HCT116 (cell line): ENCODE data around the gene NALF2. TPM values are rescaled to one million over a fixed set of nuclear protein-coding genes. Genes with fewer than 3 reads are reported as not detected.

Experiments used
- ATAC-seq: fragments of 200-7000 bp; cut with Tn5 transposase; 2 replicates; pipeline ENCODE4 v1.9.1; 2020; ENCODE audit warnings: mild to moderate bottlenecking, moderate library complexity
- BruUV-seq: library from RNA; stranded (reverse); fragments of 400-500 nt; replicated peaks from 2 replicates; lab custom pipeline; 2021; lab: Mats Ljungman, UMichigan
- CTCF ChIA-PET: fragments of 300-600 bp; sonication (Branson Sonifier 250); formaldehyde crosslinking; loops from one replicate; lab custom pipeline; 2021; ENCODE audit warnings: antibody characterized with exemption; lab: Charles Lee
- POLR2A ChIA-PET: fragments of 300-600, 350-600 bp; sonication (Branson Sonifier 250); formaldehyde crosslinking; loops from one replicate; lab custom pipeline; 2021; ENCODE audit warnings: antibody characterized with exemption; lab: Charles Lee
- RAD21 ChIA-PET, 2 experiments: fragments of 300-600 bp; sonication (Branson Sonifier 250); formaldehyde crosslinking; loops; one replicate each; lab custom pipeline; 2023; ENCODE audit warnings: low total read pairs in 2 of 2; ENCODE audit not compliant: uncharacterized antibody in 2 of 2, unreplicated experiment in 2 of 2, low non-redundant PET in 1 of 2; lab: Charles Lee
- DNase-seq: peaks from one replicate; pipeline ENCODE4 v3.0.0-alpha.2; 2010; ENCODE audit warnings: low read depth, low spot score
- H2AFZ ChIP-seq: fragments of 200-600 bp; shearing (Covaris generic), sonication (generic); 2 replicates; pipeline ENCODE4 v1.6.1; 2017; ENCODE audit warnings: low read depth, mixed run types, mixed read lengths, antibody characterized with exemption, low read length; ENCODE audit not compliant: poor library complexity, severe bottlenecking
- H3K27ac ChIP-seq: 2 replicates; pipeline ENCODE4 v1.5.1; 2012; ENCODE audit warnings: low read depth, low read length
- H3K27me3 ChIP-seq: fragments of 200-600 bp; sonication (generic); 2 replicates; pipeline ENCODE4 v1.6.1; 2016; ENCODE audit warnings: mixed run types, low read length, mixed read lengths; ENCODE audit not compliant: insufficient read depth
- H3K36me3 ChIP-seq, 2 experiments: fragments of 200-500 bp in 1 of 2; fragments of 200-600 bp in 1 of 2; sonication (Bioruptor generic) in 1 of 2; sonication (generic) in 1 of 2; 2 replicates each; pipeline versions ENCODE4 v1.5.1 to v1.6.1; 2014 to 2016; ENCODE audit warnings: low read length in 2 of 2, inconsistent platforms in 1 of 2, mixed read lengths in 1 of 2, mixed run types in 1 of 2; ENCODE audit not compliant: insufficient read depth in 2 of 2, control insufficient read depth in 1 of 2
- H3K4me1 ChIP-seq, 2 experiments: fragments of 200-600 bp in 1 of 2; sonication (generic) in 1 of 2; 2 replicates each; pipeline versions ENCODE4 v1.5.1 to v1.6.1; 2012 to 2017; ENCODE audit warnings: low read length in 2 of 2, inconsistent platforms in 1 of 2, mild to moderate bottlenecking in 1 of 2, mixed read lengths in 1 of 2, mixed run types in 1 of 2, moderate library complexity in 1 of 2; ENCODE audit not compliant: insufficient read depth in 2 of 2, control insufficient read depth in 1 of 2
- H3K4me2 ChIP-seq: fragments of 200-600 bp; sonication (generic); 2 replicates; pipeline ENCODE4 v1.6.1; 2017; ENCODE audit warnings: mixed run types, low read length, mixed read lengths
- H3K4me3 ChIP-seq, 2 experiments: fragments of 200-600 bp in 1 of 2; sonication (generic) in 1 of 2; replicated peaks in 1 of 2; 2 replicates each; pipeline ENCODE4 v1.5.1; 2011 to 2016; ENCODE audit warnings: low read length in 2 of 2, control low read depth in 1 of 2, low read depth in 1 of 2, mild to moderate bottlenecking in 1 of 2, mixed read lengths in 1 of 2, mixed run types in 1 of 2
- H3K79me2 ChIP-seq: fragments of 200-600 bp; sonication (generic); 2 replicates; pipeline ENCODE4 v1.6.1; 2017; ENCODE audit warnings: mild to moderate bottlenecking, mixed run types, low read length, moderate library complexity, mixed read lengths; ENCODE audit not compliant: insufficient read depth
- H3K9ac ChIP-seq: fragments of 200-600 bp; sonication (generic); 2 replicates; pipeline ENCODE4 v1.6.1; 2016; ENCODE audit warnings: low read length, mixed read lengths
- H3K9me2 ChIP-seq: fragments of 200-600 bp; sonication (generic), shearing (Covaris generic); 2 replicates; pipeline ENCODE4 v1.6.1; 2017; ENCODE audit warnings: mixed run types, mild to moderate bottlenecking, moderate library complexity; ENCODE audit not compliant: insufficient read depth
- H3K9me3 ChIP-seq, 2 experiments: fragments of 200-500 bp in 1 of 2; fragments of 200-600 bp in 1 of 2; sonication (Bioruptor generic) in 1 of 2; sonication (generic) in 1 of 2; 2 replicates each; pipeline ENCODE4 v1.6.1; 2014 to 2017; ENCODE audit warnings: low read length in 2 of 2, mixed read lengths in 2 of 2, inconsistent platforms in 1 of 2, low read depth in 1 of 2, mild to moderate bottlenecking in 1 of 2, mixed run types in 1 of 2, moderate library complexity in 1 of 2; ENCODE audit not compliant: control insufficient read depth in 1 of 2, insufficient read depth in 1 of 2
- H4K20me1 ChIP-seq: fragments of 200-600 bp; sonication (generic), shearing (Covaris generic); 2 replicates; pipeline ENCODE4 v1.6.1; 2017; ENCODE audit warnings: mixed run types, mild to moderate bottlenecking, moderate library complexity; ENCODE audit not compliant: insufficient read depth
- EZH2 ChIP-seq: fragments of 200-600 bp; sonication (generic); IDR thresholded peaks from 2 replicates; pipeline ENCODE4 v1.6.1; 2017; ENCODE audit warnings: antibody characterized with exemption, mixed run types
- MAX ChIP-seq: IDR thresholded peaks from 2 replicates; pipeline ENCODE4 v1.6.1; 2012
- POLR2AphosphoS5 ChIP-seq: IDR thresholded peaks from 2 replicates; pipeline ENCODE4 v1.6.1; 2011; ENCODE audit warnings: mild to moderate bottlenecking, low read depth, low read length, moderate library complexity
- YY1 ChIP-seq: IDR thresholded peaks from 2 replicates; pipeline ENCODE4 v1.6.1; 2011; ENCODE audit warnings: low read length, low read depth, moderate library complexity, mild to moderate bottlenecking; ENCODE audit not compliant: insufficient replicate concordance; ENCODE audit errors: extremely low read depth
- intact Hi-C: fragments of 100-400 bp; cut with micrococcal nuclease; formaldehyde crosslinking; loops from 2 replicates; pipeline ENCODE4 v1.10.0; 2022
- total RNA-seq: library from RNA; stranded (reverse); gene quantifications from one replicate; pipeline ENCODE4 v1.2.1, GENCODE V29; 2021; ENCODE audit not compliant: unreplicated experiment

Gene NALF2
- total RNA-seq, 1 experiment from 2014 or later = 8.7 TPM

GRCh38 chrX:69541956-69542355, 37.8 kb downstream of the NALF2 start:
- Histone ChIP-seq H3K4me1 (peaks cover 0 to 4% of the 10 kb centered on the region in 2 experiments; a peak in 1 of 4 replicates), H3K9ac (no peak overlapping the region), H3K79me2 (no peaks in the 10 kb centered on the region), H3K9me2 (no peaks in the 10 kb centered on the region), H3K27ac (no peak overlapping the region), H3K27me3 (no peaks in the 10 kb centered on the region), H3K9me3 (no peaks in the 10 kb centered on the region), H4K20me1 (no peaks in the 10 kb centered on the region), H3K4me2 (no peak overlapping the region), H2AFZ (no peak overlapping the region), H3K36me3 (no peaks in the 10 kb centered on the region), H3K4me3 (no peak overlapping the region)
- no peak for DNase-seq
- CTCF ChIA-PET = no interaction called here
- BruUV-seq = no TSS peak
- TF ChIP-seq YY1 = no peak
- no peak for TF ChIP-seq EZH2
- intact Hi-C loops = no loop called here
- ATAC-seq = no peak
- POLR2A ChIA-PET = no interaction called here
- RAD21 ChIA-PET = no interaction called here

- ChIA-PET RAD21 (no interaction called here), CTCF (interaction anchor here (0.7 kb wide), 1 partner anchor 1306 kb away, joined by 3 read pairs; no protein-coding TSS in a partner anchor)
- H4K20me1 ChIP-seq = no peaks in the 10 kb centered on the region
These were observed 39.4 kb downstream of the NALF2 start for GRCh38 chrX:69543572-69543971.

More at GRCh38 chrX:69543572-69543971, 39.4 kb downstream of the NALF2 start:
- no peak overlapping the region for H3K4me3 ChIP-seq
- ATAC-seq = no peak
- peaks cover 0 to under 1% of the 10 kb centered on the region in 2 experiments; a peak in 1 of 4 replicates for H3K4me1 ChIP-seq
- POLR2A ChIA-PET = no interaction called here
- no TSS peak for BruUV-seq
- H3K27ac ChIP-seq = no peak overlapping the region
- no peaks in the 10 kb centered on the region for H3K27me3 ChIP-seq
- H2AFZ ChIP-seq = no peak overlapping the region
- H3K9ac ChIP-seq = no peak overlapping the region
- no peak overlapping the region for H3K4me2 ChIP-seq
- no peak for DNase-seq
- intact Hi-C loops = no loop called here
- H3K79me2 ChIP-seq = no peaks in the 10 kb centered on the region
- TF ChIP-seq MAX (no peak), EZH2 (no peak), POLR2AphosphoS5 (no peak)
- H3K36me3 ChIP-seq = no peaks in the 10 kb centered on the region
- no peaks in the 10 kb centered on the region for H3K9me2 ChIP-seq
- no peaks in the 10 kb centered on the region for H3K9me3 ChIP-seq
